ENCODE results near the gene PANK4. TPM values are rescaled to one million over a fixed set of nuclear protein-coding genes. Genes with fewer than 3 reads are reported as not detected.
A peak's percentile ranks its signal among the peaks of the same experiment; 100 is the strongest.

PANK4 gene
- total and polyA plus RNA-seq, 10 of the 15 experiments (the other 5 are each of a cell fraction or from before 2014, with no cell fraction given): 0.35 to 38.0 (median 18.6) TPM

DNA sequence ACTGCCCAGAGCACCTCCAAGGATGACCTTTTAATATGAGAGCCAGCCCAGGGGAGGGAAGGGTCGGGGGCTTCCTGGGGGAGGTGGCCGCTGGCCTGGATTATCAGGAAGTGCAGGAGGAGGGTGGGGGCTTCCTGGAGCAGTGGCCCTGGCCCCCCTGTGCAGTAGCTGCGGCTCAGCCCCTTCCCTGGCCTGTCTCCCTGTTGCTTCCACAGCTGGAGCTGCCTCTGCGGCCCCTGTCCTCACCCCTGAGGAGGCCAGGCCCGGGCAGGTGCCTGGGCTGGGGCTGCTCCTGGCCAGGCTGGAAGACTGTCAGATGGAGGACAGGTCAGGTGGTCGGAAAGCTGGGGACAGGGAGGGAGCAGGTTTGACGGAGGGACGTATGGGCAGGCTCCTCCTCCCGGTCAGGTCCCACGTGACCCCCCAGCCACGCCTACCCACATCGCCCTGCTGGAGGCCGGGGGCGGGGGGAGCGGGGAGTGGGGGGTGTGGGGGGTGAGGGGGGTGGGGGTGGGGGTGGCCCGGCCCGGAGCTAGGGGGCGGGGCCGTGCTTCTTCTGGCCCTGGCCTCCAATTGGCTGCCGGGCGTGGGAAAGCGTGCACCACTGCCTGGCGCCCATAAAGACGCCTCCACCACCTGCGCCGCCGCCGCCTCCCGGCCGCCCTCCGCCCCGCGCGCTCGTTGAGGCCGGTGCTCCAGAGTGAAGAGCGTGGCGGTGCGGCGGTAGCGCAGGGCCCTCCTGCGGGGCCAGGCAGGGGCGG lies 19.5 kb upstream of the PANK4 start (continued):
- TF ChIP-seq FOS (IDR thresholded peaks at IDR 0.05; ENCODE audit: borderline replicate concordance, extremely low read depth, insufficient read length): no peak
- TF ChIP-seq, protein P1, sequence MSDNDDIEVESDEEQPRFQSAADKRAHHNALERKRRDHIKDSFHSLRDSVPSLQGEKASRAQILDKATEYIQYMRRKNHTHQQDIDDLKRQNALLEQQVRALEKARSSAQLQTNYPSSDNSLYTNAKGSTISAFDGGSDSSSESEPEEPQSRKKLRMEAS (IDR thresholded peaks at IDR 0.05; ENCODE audit: low read depth, low read length): peak; percentile 25; the same call in 1 of the 2 replicates
- no peak for TF ChIP-seq TARDBP (IDR thresholded peaks at IDR 0.05; ENCODE audit: borderline replicate concordance)
- no peak for TF ChIP-seq HDAC6 (IDR thresholded peaks at IDR 0.05; ENCODE audit: unreplicated experiment)
- TF ChIP-seq, protein P2, sequence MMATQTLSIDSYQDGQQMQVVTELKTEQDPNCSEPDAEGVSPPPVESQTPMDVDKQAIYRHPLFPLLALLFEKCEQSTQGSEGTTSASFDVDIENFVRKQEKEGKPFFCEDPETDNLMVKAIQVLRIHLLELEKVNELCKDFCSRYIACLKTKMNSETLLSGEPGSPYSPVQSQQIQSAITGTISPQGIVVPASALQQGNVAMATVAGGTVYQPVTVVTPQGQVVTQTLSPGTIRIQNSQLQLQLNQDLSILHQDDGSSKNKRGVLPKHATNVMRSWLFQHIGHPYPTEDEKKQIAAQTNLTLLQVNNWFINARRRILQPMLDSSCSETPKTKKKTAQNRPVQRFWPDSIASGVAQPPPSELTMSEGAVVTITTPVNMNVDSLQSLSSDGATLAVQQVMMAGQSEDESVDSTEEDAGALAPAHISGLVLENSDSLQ (IDR thresholded peaks at IDR 0.05): 0 out of 2 replicates have a peak, but pooled peaks have one; percentile 13
- TF ChIP-seq, protein P3, sequence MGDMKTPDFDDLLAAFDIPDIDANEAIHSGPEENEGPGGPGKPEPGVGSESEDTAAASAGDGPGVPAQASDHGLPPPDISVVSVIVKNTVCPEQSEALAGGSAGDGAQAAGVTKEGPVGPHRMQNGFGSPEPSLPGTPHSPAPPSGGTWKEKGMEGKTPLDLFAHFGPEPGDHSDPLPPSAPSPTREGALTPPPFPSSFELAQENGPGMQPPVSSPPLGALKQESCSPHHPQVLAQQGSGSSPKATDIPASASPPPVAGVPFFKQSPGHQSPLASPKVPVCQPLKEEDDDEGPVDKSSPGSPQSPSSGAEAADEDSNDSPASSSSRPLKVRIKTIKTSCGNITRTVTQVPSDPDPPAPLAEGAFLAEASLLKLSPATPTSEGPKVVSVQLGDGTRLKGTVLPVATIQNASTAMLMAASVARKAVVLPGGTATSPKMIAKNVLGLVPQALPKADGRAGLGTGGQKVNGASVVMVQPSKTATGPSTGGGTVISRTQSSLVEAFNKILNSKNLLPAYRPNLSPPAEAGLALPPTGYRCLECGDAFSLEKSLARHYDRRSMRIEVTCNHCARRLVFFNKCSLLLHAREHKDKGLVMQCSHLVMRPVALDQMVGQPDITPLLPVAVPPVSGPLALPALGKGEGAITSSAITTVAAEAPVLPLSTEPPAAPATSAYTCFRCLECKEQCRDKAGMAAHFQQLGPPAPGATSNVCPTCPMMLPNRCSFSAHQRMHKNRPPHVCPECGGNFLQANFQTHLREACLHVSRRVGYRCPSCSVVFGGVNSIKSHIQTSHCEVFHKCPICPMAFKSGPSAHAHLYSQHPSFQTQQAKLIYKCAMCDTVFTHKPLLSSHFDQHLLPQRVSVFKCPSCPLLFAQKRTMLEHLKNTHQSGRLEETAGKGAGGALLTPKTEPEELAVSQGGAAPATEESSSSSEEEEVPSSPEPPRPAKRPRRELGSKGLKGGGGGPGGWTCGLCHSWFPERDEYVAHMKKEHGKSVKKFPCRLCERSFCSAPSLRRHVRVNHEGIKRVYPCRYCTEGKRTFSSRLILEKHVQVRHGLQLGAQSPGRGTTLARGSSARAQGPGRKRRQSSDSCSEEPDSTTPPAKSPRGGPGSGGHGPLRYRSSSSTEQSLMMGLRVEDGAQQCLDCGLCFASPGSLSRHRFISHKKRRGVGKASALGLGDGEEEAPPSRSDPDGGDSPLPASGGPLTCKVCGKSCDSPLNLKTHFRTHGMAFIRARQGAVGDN (IDR thresholded peaks at IDR 0.05): peak; percentile 87
- peak; percentile 54 for TF ChIP-seq SP1 (IDR thresholded peaks at IDR 0.05; ENCODE audit: low read depth, low read length)
- no peak for TF ChIP-seq IKZF2 (IDR thresholded peaks at IDR 0.05)
- TF ChIP-seq EGR1 (IDR thresholded peaks at IDR 0.05; ENCODE audit: borderline replicate concordance in 1 of 2, low read depth in 2 of 2, low read length in 2 of 2): peak in 1 of 2 experiments; percentile 33; a peak in 2 of 3 replicates
- TF ChIP-seq NFIC (IDR thresholded peaks at IDR 0.05; ENCODE audit: low read depth, low read length): no peak
- no peak for TF ChIP-seq ESRRA (IDR thresholded peaks at IDR 0.05; ENCODE audit: low read length)
- no peak for TF ChIP-seq SMAD1 (IDR thresholded peaks at IDR 0.05; ENCODE audit: low read depth, partially characterized antibody)
- no peak for TF ChIP-seq GABPA (IDR thresholded peaks at IDR 0.05; ENCODE audit: low read depth)
- no peak for TF ChIP-seq CREM (IDR thresholded peaks at IDR 0.05; ENCODE audit: low read depth)
- TF ChIP-seq, protein P4, sequence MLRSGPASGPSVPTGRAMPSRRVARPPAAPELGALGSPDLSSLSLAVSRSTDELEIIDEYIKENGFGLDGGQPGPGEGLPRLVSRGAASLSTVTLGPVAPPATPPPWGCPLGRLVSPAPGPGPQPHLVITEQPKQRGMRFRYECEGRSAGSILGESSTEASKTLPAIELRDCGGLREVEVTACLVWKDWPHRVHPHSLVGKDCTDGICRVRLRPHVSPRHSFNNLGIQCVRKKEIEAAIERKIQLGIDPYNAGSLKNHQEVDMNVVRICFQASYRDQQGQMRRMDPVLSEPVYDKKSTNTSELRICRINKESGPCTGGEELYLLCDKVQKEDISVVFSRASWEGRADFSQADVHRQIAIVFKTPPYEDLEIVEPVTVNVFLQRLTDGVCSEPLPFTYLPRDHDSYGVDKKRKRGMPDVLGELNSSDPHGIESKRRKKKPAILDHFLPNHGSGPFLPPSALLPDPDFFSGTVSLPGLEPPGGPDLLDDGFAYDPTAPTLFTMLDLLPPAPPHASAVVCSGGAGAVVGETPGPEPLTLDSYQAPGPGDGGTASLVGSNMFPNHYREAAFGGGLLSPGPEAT (IDR thresholded peaks at IDR 0.05; ENCODE audit: low read depth): no peak
- TF ChIP-seq, protein P5, sequence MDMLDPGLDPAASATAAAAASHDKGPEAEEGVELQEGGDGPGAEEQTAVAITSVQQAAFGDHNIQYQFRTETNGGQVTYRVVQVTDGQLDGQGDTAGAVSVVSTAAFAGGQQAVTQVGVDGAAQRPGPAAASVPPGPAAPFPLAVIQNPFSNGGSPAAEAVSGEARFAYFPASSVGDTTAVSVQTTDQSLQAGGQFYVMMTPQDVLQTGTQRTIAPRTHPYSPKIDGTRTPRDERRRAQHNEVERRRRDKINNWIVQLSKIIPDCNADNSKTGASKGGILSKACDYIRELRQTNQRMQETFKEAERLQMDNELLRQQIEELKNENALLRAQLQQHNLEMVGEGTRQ (IDR thresholded peaks at IDR 0.05; ENCODE audit: borderline replicate concordance, low read depth, low read length): peak; percentile 80
- TF ChIP-seq, protein P6, sequence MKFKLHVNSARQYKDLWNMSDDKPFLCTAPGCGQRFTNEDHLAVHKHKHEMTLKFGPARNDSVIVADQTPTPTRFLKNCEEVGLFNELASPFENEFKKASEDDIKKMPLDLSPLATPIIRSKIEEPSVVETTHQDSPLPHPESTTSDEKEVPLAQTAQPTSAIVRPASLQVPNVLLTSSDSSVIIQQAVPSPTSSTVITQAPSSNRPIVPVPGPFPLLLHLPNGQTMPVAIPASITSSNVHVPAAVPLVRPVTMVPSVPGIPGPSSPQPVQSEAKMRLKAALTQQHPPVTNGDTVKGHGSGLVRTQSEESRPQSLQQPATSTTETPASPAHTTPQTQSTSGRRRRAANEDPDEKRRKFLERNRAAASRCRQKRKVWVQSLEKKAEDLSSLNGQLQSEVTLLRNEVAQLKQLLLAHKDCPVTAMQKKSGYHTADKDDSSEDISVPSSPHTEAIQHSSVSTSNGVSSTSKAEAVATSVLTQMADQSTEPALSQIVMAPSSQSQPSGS (IDR thresholded peaks at IDR 0.05; ENCODE audit: low read length): no peak
- TF ChIP-seq RAD51 (IDR thresholded peaks at IDR 0.05): peak; percentile 94
- no peak for TF ChIP-seq RAD21 (IDR thresholded peaks at IDR 0.05; ENCODE audit: insufficient read depth, low read depth, low read length)
- no peak for TF ChIP-seq ZNF217 (IDR thresholded peaks at IDR 0.05)
- 0 out of 2 replicates have a peak, but pooled peaks have one; percentile 35 for TF ChIP-seq SIN3A (IDR thresholded peaks at IDR 0.05; ENCODE audit: low read depth, low read length)

Measured in GM12878 (cell line).